Stimulated activated naive CD8-positive, alpha-beta T cell treated with anti-CD3 and anti-CD28 coated beads, Interleukin-15, Interleukin-2, amounts not matched to agents 100 ng/mL and 50 ng/mL, for 24 hours (primary cell): ENCODE results near the gene KIZ.

Source experiments
- H3K27ac Mint-ChIP-seq: one replicate; pipeline ENCODE4 v1.8.0; 2021; ENCODE audit warnings: mild to moderate bottlenecking, mixed read lengths
- H3K27me3 Mint-ChIP-seq: one replicate; pipeline ENCODE4 v1.8.0; 2021; ENCODE audit warnings: mixed read lengths
- H3K36me3 Mint-ChIP-seq: one replicate; pipeline ENCODE4 v1.8.0; 2021; ENCODE audit warnings: low read depth, mixed read lengths
- H3K4me1 Mint-ChIP-seq: one replicate; pipeline ENCODE4 v1.8.0; 2021; ENCODE audit warnings: low read depth, mixed read lengths
- H3K4me3 Mint-ChIP-seq: one replicate; pipeline ENCODE4 v1.8.0; 2021; ENCODE audit warnings: mild to moderate bottlenecking, mixed read lengths
- H3K9me3 Mint-ChIP-seq: one replicate; pipeline ENCODE4 v1.8.0; 2021; ENCODE audit warnings: mixed read lengths

The KIZ gene

GRCh38 chr20:21143194-21143890 lies 17.5 kb downstream of the KIZ start:
- no peaks in the 10 kb centered on the region for H3K9me3 Mint-ChIP-seq
- H3K27ac Mint-ChIP-seq = no peak overlapping the region
- H3K36me3 Mint-ChIP-seq = peaks cover 26% of the 10 kb centered on the region
- H3K4me1 Mint-ChIP-seq = no peaks in the 10 kb centered on the region
- H3K4me3 Mint-ChIP-seq = no peak overlapping the region
- H3K27me3 Mint-ChIP-seq = no peaks in the 10 kb centered on the region

- H3K4me3 Mint-ChIP-seq = no peak overlapping the region
- no peaks in the 10 kb centered on the region for H3K4me1 Mint-ChIP-seq
- H3K27ac Mint-ChIP-seq = no peak overlapping the region
- no peaks in the 10 kb centered on the region for H3K9me3 Mint-ChIP-seq
- no peaks in the 10 kb centered on the region for H3K27me3 Mint-ChIP-seq
- peaks cover 17% of the 10 kb centered on the region for H3K36me3 Mint-ChIP-seq
These were observed 19.5 kb downstream of the KIZ start for GRCh38 chr20:21145424-21145823.

GRCh38 chr20:21146215-21146614 lies 20.3 kb downstream of the KIZ start:
- H3K4me1 Mint-ChIP-seq = no peaks in the 10 kb centered on the region
- H3K4me3 Mint-ChIP-seq = no peak overlapping the region
- no peaks in the 10 kb centered on the region for H3K9me3 Mint-ChIP-seq
- no peaks in the 10 kb centered on the region for H3K27me3 Mint-ChIP-seq
- no peak overlapping the region for H3K27ac Mint-ChIP-seq
- H3K36me3 Mint-ChIP-seq = peaks cover 19% of the 10 kb centered on the region

GRCh38 chr20:21147593-21147992 lies 21.7 kb downstream of the KIZ start:
- Mint-ChIP-seq H3K4me3 (no peak overlapping the region), H3K27ac (no peak overlapping the region), H3K9me3 (no peaks in the 10 kb centered on the region)

GRCh38 chr20:21149344-21149743 lies 23.5 kb downstream of the KIZ start:
- Mint-ChIP-seq H3K36me3 (peaks cover 25% of the 10 kb centered on the region), H3K27me3 (no peaks in the 10 kb centered on the region), H3K27ac (no peak overlapping the region), H3K4me3 (no peak overlapping the region), H3K4me1 (no peaks in the 10 kb centered on the region), H3K9me3 (no peaks in the 10 kb centered on the region)

More at GRCh38 chr20:21147593-21147992, 21.7 kb downstream of the KIZ start:
- Mint-ChIP-seq H3K4me1 (no peaks in the 10 kb centered on the region), H3K36me3 (peaks cover 21% of the 10 kb centered on the region), H3K27me3 (no peaks in the 10 kb centered on the region)

GRCh38 chr20:21151791-21152190 lies 25.9 kb downstream of the KIZ start:
- peaks cover 31% of the 10 kb centered on the region for H3K36me3 Mint-ChIP-seq
- no peaks in the 10 kb centered on the region for H3K4me1 Mint-ChIP-seq
- H3K27ac Mint-ChIP-seq = no peak overlapping the region
- no peaks in the 10 kb centered on the region for H3K27me3 Mint-ChIP-seq
- H3K9me3 Mint-ChIP-seq = no peaks in the 10 kb centered on the region
- no peak overlapping the region for H3K4me3 Mint-ChIP-seq

GRCh38 chr20:21154692-21155091 lies 28.8 kb downstream of the KIZ start:
- Mint-ChIP-seq H3K36me3 (peaks cover 27% of the 10 kb centered on the region), H3K4me1 (no peaks in the 10 kb centered on the region), H3K27ac (no peak overlapping the region), H3K9me3 (no peaks in the 10 kb centered on the region), H3K4me3 (no peak overlapping the region), H3K27me3 (no peaks in the 10 kb centered on the region)

- H3K27me3 Mint-ChIP-seq = no peaks in the 10 kb centered on the region
- no peaks in the 10 kb centered on the region for H3K9me3 Mint-ChIP-seq
- peaks cover 33% of the 10 kb centered on the region for H3K36me3 Mint-ChIP-seq
- H3K27ac Mint-ChIP-seq = no peak overlapping the region
- H3K4me1 Mint-ChIP-seq = no peaks in the 10 kb centered on the region
- H3K4me3 Mint-ChIP-seq = no peak overlapping the region
These were observed 29.4 kb downstream of the KIZ start for GRCh38 chr20:21155268-21155667.

GRCh38 chr20:21156266-21156665 lies 30.4 kb downstream of the KIZ start:
- H3K27me3 Mint-ChIP-seq = no peaks in the 10 kb centered on the region
- no peaks in the 10 kb centered on the region for H3K9me3 Mint-ChIP-seq
- peaks cover 33% of the 10 kb centered on the region for H3K36me3 Mint-ChIP-seq
- no peak overlapping the region for H3K4me3 Mint-ChIP-seq
- H3K27ac Mint-ChIP-seq = no peak overlapping the region
- no peaks in the 10 kb centered on the region for H3K4me1 Mint-ChIP-seq

- no peaks in the 10 kb centered on the region for H3K4me1 Mint-ChIP-seq
- no peak overlapping the region for H3K4me3 Mint-ChIP-seq
- H3K9me3 Mint-ChIP-seq = no peaks in the 10 kb centered on the region
- H3K27ac Mint-ChIP-seq = no peak overlapping the region
- H3K27me3 Mint-ChIP-seq = no peaks in the 10 kb centered on the region
- H3K36me3 Mint-ChIP-seq = peaks cover 36% of the 10 kb centered on the region
These were observed 31.1 kb downstream of the KIZ start for GRCh38 chr20:21157006-21157405.

- Mint-ChIP-seq H3K36me3 (peaks cover 47% of the 10 kb centered on the region), H3K9me3 (no peaks in the 10 kb centered on the region), H3K4me1 (no peaks in the 10 kb centered on the region), H3K27me3 (no peaks in the 10 kb centered on the region), H3K4me3 (no peak overlapping the region), H3K27ac (no peak overlapping the region)
These were observed 33.9 kb downstream of the KIZ start for GRCh38 chr20:21159658-21160380.

- H3K27ac Mint-ChIP-seq = no peak overlapping the region
- H3K27me3 Mint-ChIP-seq = no peaks in the 10 kb centered on the region
- peaks cover 9% of the 10 kb centered on the region for H3K4me1 Mint-ChIP-seq
- H3K9me3 Mint-ChIP-seq = peaks cover 4% of the 10 kb centered on the region
- H3K36me3 Mint-ChIP-seq = peaks cover 51% of the 10 kb centered on the region
- no peak overlapping the region for H3K4me3 Mint-ChIP-seq
These were observed 36.0 kb downstream of the KIZ start for GRCh38 chr20:21161926-21162325.

GRCh38 chr20:21162631-21163030 lies 36.7 kb downstream of the KIZ start:
- Mint-ChIP-seq H3K4me1 (peaks cover 11% of the 10 kb centered on the region), H3K4me3 (no peak overlapping the region), H3K36me3 (peaks cover 54% of the 10 kb centered on the region), H3K27me3 (no peaks in the 10 kb centered on the region), H3K9me3 (peaks cover 4% of the 10 kb centered on the region), H3K27ac (no peak overlapping the region)

- Mint-ChIP-seq H3K4me3 (no peak overlapping the region), H3K27me3 (no peaks in the 10 kb centered on the region), H3K36me3 (peaks cover 54% of the 10 kb centered on the region)
These were observed 40.9 kb downstream of the KIZ start for GRCh38 chr20:21166801-21167200.

GRCh38 chr20:21167261-21167660 lies 41.4 kb downstream of the KIZ start:
- Mint-ChIP-seq H3K4me3 (no peak overlapping the region), H3K36me3 (peaks cover 50% of the 10 kb centered on the region), H3K4me1 (peaks cover 11% of the 10 kb centered on the region), H3K27me3 (no peaks in the 10 kb centered on the region), H3K9me3 (peaks cover 7% of the 10 kb centered on the region), H3K27ac (no peak overlapping the region)

More at GRCh38 chr20:21166801-21167200, 40.9 kb downstream of the KIZ start:
- Mint-ChIP-seq H3K9me3 (peaks cover 7% of the 10 kb centered on the region), H3K27ac (no peak overlapping the region), H3K4me1 (peaks cover 11% of the 10 kb centered on the region)
